Glutamatergic neuron (in vitro differentiated cells): Measurements from ENCODE around the gene UBE2G2. TPM values are rescaled to one million over a fixed set of nuclear protein-coding genes. Genes with fewer than 3 reads are reported as not detected.

Source experiments
- DNase-seq: peaks from one replicate; pipeline ENCODE4 v3.0.0; 2022
- H3K27ac Mint-ChIP-seq: one replicate; pipeline ENCODE4 v1.8.0; 2020; ENCODE audit warnings: mild to moderate bottlenecking, mixed read lengths, inconsistent platforms; ENCODE audit not compliant: unreplicated experiment
- H3K27me3 Mint-ChIP-seq: one replicate; pipeline ENCODE4 v1.8.0; 2020; ENCODE audit warnings: mild to moderate bottlenecking, moderate library complexity, mixed read lengths, inconsistent platforms; ENCODE audit not compliant: unreplicated experiment
- H3K36me3 Mint-ChIP-seq: one replicate; pipeline ENCODE4 v1.8.0; 2020; ENCODE audit warnings: mild to moderate bottlenecking, mixed read lengths, inconsistent platforms; ENCODE audit not compliant: unreplicated experiment
- H3K4me1 Mint-ChIP-seq: one replicate; pipeline ENCODE4 v1.8.0; 2020; ENCODE audit warnings: mild to moderate bottlenecking, low read depth, mixed read lengths, inconsistent platforms; ENCODE audit not compliant: unreplicated experiment
- H3K4me3 Mint-ChIP-seq: one replicate; pipeline ENCODE4 v1.8.0; 2020; ENCODE audit warnings: mild to moderate bottlenecking, mixed read lengths, inconsistent platforms; ENCODE audit not compliant: unreplicated experiment
- H3K9me3 Mint-ChIP-seq: one replicate; pipeline ENCODE4 v1.8.0; 2020; ENCODE audit warnings: mild to moderate bottlenecking, moderate library complexity, mixed read lengths, inconsistent platforms; ENCODE audit not compliant: unreplicated experiment
- CTCF ChIP-seq: fragments of 200-600 bp; sonication (generic); IDR thresholded peaks from one replicate; pipeline ENCODE4 v1.5.0; 2021; ENCODE audit not compliant: partially characterized antibody, unreplicated experiment
- total RNA-seq: library from RNA; stranded (reverse); fragmentation: NEBNext Ultra II Directional; extraction: Animal tissue kit (Norgen Biotek cat#: 25700); gene quantifications from one replicate; pipeline ENCODE4 v1.2.1, GENCODE V29; 2021; ENCODE audit not compliant: unreplicated experiment

The UBE2G2 gene
- total RNA-seq, 1 donor from 2014 or later, result 77.7 TPM

- no peak overlapping the region for H3K27ac Mint-ChIP-seq
- peaks cover 9% of the 10 kb centered on the region for H3K27me3 Mint-ChIP-seq
- H3K36me3 Mint-ChIP-seq, result peaks cover 10% of the 10 kb centered on the region
- no peak for TF ChIP-seq CTCF
- peaks cover 11% of the 10 kb centered on the region for H3K4me1 Mint-ChIP-seq
- no peak overlapping the region for H3K4me3 Mint-ChIP-seq
- peaks cover 13% of the 10 kb centered on the region for H3K9me3 Mint-ChIP-seq
- DNase-seq, result no peak
Measured at GRCh38 chr21:44764319-44765230, 37.0 kb downstream of the UBE2G2 start.

- Mint-ChIP-seq H3K27me3 (peaks cover 7% of the 10 kb centered on the region), H3K4me1 (peaks cover 6% of the 10 kb centered on the region), H3K4me3 (no peak overlapping the region), H3K9me3 (peaks cover 13% of the 10 kb centered on the region), H3K27ac (no peak overlapping the region), H3K36me3 (peaks cover 10% of the 10 kb centered on the region)
- DNase-seq, result no peak
- TF ChIP-seq CTCF, result no peak
Measured at GRCh38 chr21:44763451-44764318, 37.9 kb downstream of the UBE2G2 start.

- Mint-ChIP-seq H3K27ac (no peak overlapping the region), H3K36me3 (peaks cover 10% of the 10 kb centered on the region), H3K9me3 (peaks cover 13% of the 10 kb centered on the region), H3K4me1 (peaks cover 3% of the 10 kb centered on the region), H3K27me3 (peaks cover 7% of the 10 kb centered on the region), H3K4me3 (no peak overlapping the region)
- no peak for TF ChIP-seq CTCF
- no peak for DNase-seq
Measured at GRCh38 chr21:44763050-44763378, 38.6 kb downstream of the UBE2G2 start.

- Mint-ChIP-seq H3K27me3 (peaks cover 7% of the 10 kb centered on the region), H3K9me3 (peaks cover 13% of the 10 kb centered on the region), H3K4me1 (peaks cover 1% of the 10 kb centered on the region), H3K27ac (no peak overlapping the region), H3K4me3 (no peak overlapping the region), H3K36me3 (peaks cover 10% of the 10 kb centered on the region)
- TF ChIP-seq CTCF, result no peak
- no peak for DNase-seq
Measured at GRCh38 chr21:44762221-44763049, 39.2 kb downstream of the UBE2G2 start.
